ENCODE measurements around the gene SEMA4D.

Gene SEMA4D

GRCh38 chr9:89318123-89319014 lies 179.5 kb downstream of the SEMA4D start, which contains the start of gene SECISBP2:
Gene SECISBP2 (plus strand): TSS chr9:89318500. CDS start chr9:89318577, 77 bp downstream.
- Histone ChIP-seq H3K4me1 (ENCODE audit: low read length) (peaks cover 56% of the 10 kb centered on the region), H3K36me3 (replicated peaks; ENCODE audit: low read depth, low read length) (peaks cover 44% of the 10 kb centered on the region)

GRCh38 chr9:89317282-89317681 lies 180.6 kb downstream of the SEMA4D start:
- Histone ChIP-seq H3K27ac (ENCODE audit: low read length) (peak overlapping the region; percentile 84), H3K4me2 (ENCODE audit: low read length) (peak overlapping the region; percentile 80), H3K36me3 (replicated peaks; ENCODE audit: low read depth, low read length) (peaks cover 54% of the 10 kb centered on the region), H4K20me1 (ENCODE audit: insufficient read depth, low read length) (peaks cover 29% of the 10 kb centered on the region), H3K9ac (ENCODE audit: low read length) (peak overlapping the region; percentile 72), H3K4me3 (ENCODE audit: low read length) (peak overlapping the region; percentile 80), H3K9me3 (ENCODE audit: insufficient read depth, low read length) (no peaks in the 10 kb centered on the region), H3K79me2 (ENCODE audit: low read length) (peaks cover 90% of the 10 kb centered on the region), H3K4me1 (ENCODE audit: low read length) (peaks cover 62% of the 10 kb centered on the region), H3K27me3 (ENCODE audit: low read depth, low read length) (no peaks in the 10 kb centered on the region), H2AFZ (ENCODE audit: low read depth, low read length) (no peak overlapping the region)
- no peak for TF ChIP-seq EZH2phosphoT487 (IDR thresholded peaks at IDR 0.05; ENCODE audit: low read depth)
- TF ChIP-seq, protein P1, sequence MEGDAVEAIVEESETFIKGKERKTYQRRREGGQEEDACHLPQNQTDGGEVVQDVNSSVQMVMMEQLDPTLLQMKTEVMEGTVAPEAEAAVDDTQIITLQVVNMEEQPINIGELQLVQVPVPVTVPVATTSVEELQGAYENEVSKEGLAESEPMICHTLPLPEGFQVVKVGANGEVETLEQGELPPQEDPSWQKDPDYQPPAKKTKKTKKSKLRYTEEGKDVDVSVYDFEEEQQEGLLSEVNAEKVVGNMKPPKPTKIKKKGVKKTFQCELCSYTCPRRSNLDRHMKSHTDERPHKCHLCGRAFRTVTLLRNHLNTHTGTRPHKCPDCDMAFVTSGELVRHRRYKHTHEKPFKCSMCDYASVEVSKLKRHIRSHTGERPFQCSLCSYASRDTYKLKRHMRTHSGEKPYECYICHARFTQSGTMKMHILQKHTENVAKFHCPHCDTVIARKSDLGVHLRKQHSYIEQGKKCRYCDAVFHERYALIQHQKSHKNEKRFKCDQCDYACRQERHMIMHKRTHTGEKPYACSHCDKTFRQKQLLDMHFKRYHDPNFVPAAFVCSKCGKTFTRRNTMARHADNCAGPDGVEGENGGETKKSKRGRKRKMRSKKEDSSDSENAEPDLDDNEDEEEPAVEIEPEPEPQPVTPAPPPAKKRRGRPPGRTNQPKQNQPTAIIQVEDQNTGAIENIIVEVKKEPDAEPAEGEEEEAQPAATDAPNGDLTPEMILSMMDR (IDR thresholded peaks at IDR 0.05; ENCODE audit: low read depth, low read length) = no peak

More at GRCh38 chr9:89318123-89319014, 179.5 kb downstream of the SEMA4D start, which contains the start of gene SECISBP2:
- no peak for TF ChIP-seq EZH2phosphoT487 (IDR thresholded peaks at IDR 0.05; ENCODE audit: low read depth)
- TF ChIP-seq, protein P1 (IDR thresholded peaks at IDR 0.05; ENCODE audit: low read depth, low read length) = peak; percentile 73
- Histone ChIP-seq H4K20me1 (ENCODE audit: insufficient read depth, low read length) (peaks cover 18% of the 10 kb centered on the region), H2AFZ (ENCODE audit: low read depth, low read length) (0 out of 2 replicates have a peak within 1 kb of the TSS, but pooled peaks have one; percentile 13), H3K79me2 (ENCODE audit: low read length) (peaks cover 90% of the 10 kb centered on the region), H3K9ac (ENCODE audit: low read length) (peak within 1 kb of the TSS; percentile 72), H3K27ac (ENCODE audit: low read length) (peak within 1 kb of the TSS; percentile 84), H3K4me3 (ENCODE audit: low read length) (peak within 1 kb of the TSS; percentile 80), H3K9me3 (ENCODE audit: insufficient read depth, low read length) (no peaks in the 10 kb centered on the region), H3K4me2 (ENCODE audit: low read length) (peak within 1 kb of the TSS; percentile 80), H3K27me3 (ENCODE audit: low read depth, low read length) (no peaks in the 10 kb centered on the region)

DNA sequence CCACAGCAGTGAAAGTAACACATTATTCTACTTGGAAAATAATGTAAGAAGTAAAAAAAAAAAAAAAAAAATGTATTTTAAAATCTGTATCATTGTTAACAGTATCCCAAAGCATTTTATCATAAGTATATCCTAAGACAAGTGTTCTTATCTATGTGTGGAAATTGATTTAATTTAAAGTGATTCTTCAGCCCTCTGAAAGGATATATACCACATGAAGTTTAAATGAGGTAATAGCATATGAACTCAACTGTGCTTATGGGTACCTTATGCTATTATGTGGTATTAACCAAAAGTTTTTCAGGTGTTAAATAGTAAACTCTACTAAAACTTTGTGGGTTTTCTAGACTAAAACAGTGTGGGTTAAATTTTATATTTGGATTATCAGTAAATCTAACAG lies 182.4 kb downstream of the SEMA4D start:
- Histone ChIP-seq H3K4me2 (ENCODE audit: low read length) (peak overlapping the region; percentile 15; the same call in 1 of the 2 replicates), H3K9ac (ENCODE audit: low read length) (no peak overlapping the region), H4K20me1 (ENCODE audit: insufficient read depth, low read length) (peaks cover 36% of the 10 kb centered on the region), H3K4me1 (ENCODE audit: low read length) (peaks cover 62% of the 10 kb centered on the region), H3K27ac (ENCODE audit: low read length) (peak overlapping the region; percentile 4), H3K27me3 (ENCODE audit: low read depth, low read length) (no peaks in the 10 kb centered on the region), H2AFZ (ENCODE audit: low read depth, low read length) (no peak overlapping the region), H3K4me3 (ENCODE audit: low read length) (no peak overlapping the region), H3K79me2 (ENCODE audit: low read length) (peaks cover 88% of the 10 kb centered on the region), H3K9me3 (ENCODE audit: insufficient read depth, low read length) (no peaks in the 10 kb centered on the region), H3K36me3 (replicated peaks; ENCODE audit: low read depth, low read length) (peaks cover 57% of the 10 kb centered on the region)
- TF ChIP-seq, protein P1 (IDR thresholded peaks at IDR 0.05; ENCODE audit: low read depth, low read length) = no peak
- no peak for TF ChIP-seq EZH2phosphoT487 (IDR thresholded peaks at IDR 0.05; ENCODE audit: low read depth)

DNA sequence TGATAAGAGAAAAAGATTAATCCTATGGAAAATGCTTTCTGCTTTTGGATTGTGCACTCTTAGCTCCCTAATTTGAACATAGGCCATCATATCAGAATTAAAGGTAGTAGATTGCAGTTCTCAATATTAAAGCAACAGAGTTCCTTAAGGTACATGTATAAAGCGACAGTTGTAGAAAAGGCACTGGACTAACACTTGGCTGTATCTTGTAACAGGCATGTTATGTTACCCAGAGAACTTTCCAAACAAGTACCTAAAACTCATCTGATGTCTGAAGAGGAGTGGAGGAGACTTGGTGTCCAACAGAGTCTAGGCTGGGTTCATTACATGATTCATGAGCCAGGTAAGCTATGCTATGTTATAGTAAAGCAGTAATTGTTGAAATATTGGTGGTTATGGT lies 183.0 kb downstream of the SEMA4D start:
- peaks cover 36% of the 10 kb centered on the region for H4K20me1 ChIP-seq (ENCODE audit: insufficient read depth, low read length)
- H3K27ac ChIP-seq (ENCODE audit: low read length) = peak overlapping the region; percentile 67
- peaks cover 57% of the 10 kb centered on the region for H3K36me3 ChIP-seq (replicated peaks; ENCODE audit: low read depth, low read length)

More for the DNA sequence above, 183.0 kb downstream of the SEMA4D start:
- H3K9ac ChIP-seq (ENCODE audit: low read length) = peak overlapping the region; percentile 88; the same call in 1 of the 2 replicates
- no peaks in the 10 kb centered on the region for H3K27me3 ChIP-seq (ENCODE audit: low read depth, low read length)
- no peaks in the 10 kb centered on the region for H3K9me3 ChIP-seq (ENCODE audit: insufficient read depth, low read length)
- TF ChIP-seq, protein P1 (IDR thresholded peaks at IDR 0.05; ENCODE audit: low read depth, low read length) = no peak
- TF ChIP-seq EZH2phosphoT487 (IDR thresholded peaks at IDR 0.05; ENCODE audit: low read depth) = no peak
- no peak overlapping the region for H2AFZ ChIP-seq (ENCODE audit: low read depth, low read length)
- peak overlapping the region; percentile 84 for H3K4me3 ChIP-seq (ENCODE audit: low read length)
- peak overlapping the region; percentile 93 for H3K4me2 ChIP-seq (ENCODE audit: low read length)
- H3K4me1 ChIP-seq (ENCODE audit: low read length) = peaks cover 56% of the 10 kb centered on the region
- peaks cover 88% of the 10 kb centered on the region for H3K79me2 ChIP-seq (ENCODE audit: low read length)
